ENCODE results near the gene PFKL.

DNA sequence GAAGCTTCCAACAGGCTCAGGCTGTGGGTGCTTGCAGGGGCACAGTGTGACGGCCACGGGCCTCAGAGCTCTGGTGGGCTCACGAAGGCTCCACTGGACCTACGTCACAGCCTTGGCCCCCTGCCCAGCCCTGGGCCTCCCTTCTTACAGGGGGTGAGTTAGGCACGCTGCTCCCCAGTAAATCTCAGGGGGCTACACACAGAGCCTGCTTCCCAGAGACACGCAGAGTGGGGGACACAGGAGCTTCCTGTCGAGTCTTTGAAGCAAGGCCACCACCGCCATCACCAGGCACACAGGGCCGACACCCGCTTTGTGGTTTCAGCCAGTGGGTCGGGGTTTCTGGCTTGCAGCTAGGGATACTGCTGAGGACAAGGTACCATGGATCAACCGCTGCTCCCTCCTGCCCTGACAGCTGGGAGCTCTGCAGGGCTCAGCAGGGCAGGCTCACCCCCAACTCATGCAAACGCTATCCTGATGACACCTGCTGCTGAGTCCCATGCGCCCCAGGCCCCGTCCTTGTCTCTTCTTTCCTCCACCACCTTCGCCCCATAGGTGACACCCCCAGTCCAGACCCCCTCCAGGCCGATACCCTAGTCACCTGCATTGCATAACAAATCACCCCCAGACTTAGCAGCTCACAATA lies 44.8 kb downstream of the PFKL start:
- TF ChIP-seq, protein P1, sequence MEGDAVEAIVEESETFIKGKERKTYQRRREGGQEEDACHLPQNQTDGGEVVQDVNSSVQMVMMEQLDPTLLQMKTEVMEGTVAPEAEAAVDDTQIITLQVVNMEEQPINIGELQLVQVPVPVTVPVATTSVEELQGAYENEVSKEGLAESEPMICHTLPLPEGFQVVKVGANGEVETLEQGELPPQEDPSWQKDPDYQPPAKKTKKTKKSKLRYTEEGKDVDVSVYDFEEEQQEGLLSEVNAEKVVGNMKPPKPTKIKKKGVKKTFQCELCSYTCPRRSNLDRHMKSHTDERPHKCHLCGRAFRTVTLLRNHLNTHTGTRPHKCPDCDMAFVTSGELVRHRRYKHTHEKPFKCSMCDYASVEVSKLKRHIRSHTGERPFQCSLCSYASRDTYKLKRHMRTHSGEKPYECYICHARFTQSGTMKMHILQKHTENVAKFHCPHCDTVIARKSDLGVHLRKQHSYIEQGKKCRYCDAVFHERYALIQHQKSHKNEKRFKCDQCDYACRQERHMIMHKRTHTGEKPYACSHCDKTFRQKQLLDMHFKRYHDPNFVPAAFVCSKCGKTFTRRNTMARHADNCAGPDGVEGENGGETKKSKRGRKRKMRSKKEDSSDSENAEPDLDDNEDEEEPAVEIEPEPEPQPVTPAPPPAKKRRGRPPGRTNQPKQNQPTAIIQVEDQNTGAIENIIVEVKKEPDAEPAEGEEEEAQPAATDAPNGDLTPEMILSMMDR (IDR thresholded peaks at IDR 0.05): no peak
- no peak for TF ChIP-seq EZH2 (IDR thresholded peaks at IDR 0.05; ENCODE audit: borderline replicate concordance, insufficient read depth, low read depth, low read length, poor library complexity, severe bottlenecking)
